Chondrocyte (in vitro differentiated cells): ENCODE measurements around the gene LCN6. TPM values are rescaled to one million over a fixed set of nuclear protein-coding genes. Genes with fewer than 3 reads are reported as not detected.
"Not testable (repeated sequence)": the region's sequence is repeated elsewhere in the genome, so short reads cannot be mapped to it uniquely, and the experiment has no call there.

Source experiments
- DNase-seq: peaks from one replicate; pipeline ENCODE4 v3.0.0; 2021; ENCODE audit warnings: mixed read lengths, low spot score
- H3K27ac Mint-ChIP-seq: one replicate; pipeline ENCODE4 v1.8.0; 2021; ENCODE audit warnings: mild to moderate bottlenecking, moderate library complexity, mixed read lengths; ENCODE audit not compliant: unreplicated experiment
- H3K27me3 Mint-ChIP-seq: 2 replicates; pipeline ENCODE4 v1.8.0; 2021; ENCODE audit warnings: low read depth, mixed read lengths
- H3K36me3 Mint-ChIP-seq: 2 replicates; pipeline ENCODE4 v1.8.0; 2021; ENCODE audit warnings: low read depth, mixed read lengths
- H3K4me1 Mint-ChIP-seq: 2 replicates; pipeline ENCODE4 v1.8.0; 2021; ENCODE audit warnings: low read depth, mild to moderate bottlenecking, mixed read lengths
- H3K4me3 Mint-ChIP-seq: one replicate; pipeline ENCODE4 v1.8.0; 2021; ENCODE audit warnings: mild to moderate bottlenecking, moderate library complexity, mixed read lengths; ENCODE audit not compliant: unreplicated experiment
- H3K9me3 Mint-ChIP-seq: 2 replicates; pipeline ENCODE4 v1.8.0; 2021; ENCODE audit warnings: low read depth, mixed read lengths
- CTCF ChIP-seq: fragments of 200-600 bp; sonication (generic); IDR thresholded peaks from 2 replicates; pipeline ENCODE4 v1.5.0; 2021; ENCODE audit warnings: antibody characterized with exemption, mild to moderate bottlenecking, moderate library complexity
- long read RNA-seq: library from polyadenylated mRNA; stranded (forward); transcript quantifications from one replicate; pipeline ENCODE4 v2.0.0, GENCODE V29; 2021
- total RNA-seq: library from RNA; stranded (reverse); gene quantifications from 3 replicates; pipeline ENCODE4 v1.2.1, GENCODE V29; 2021

Gene LCN6
- not detected in 3 replicates for total RNA-seq
- long read RNA-seq = 0 reads

GRCh38 chr9:136748201-136748600 lies at the start of gene LCN6:
Gene LCN6 (minus strand): TSS chr9:136748525. CDS start chr9:136748483, 42 bp downstream.
- no peak for TF ChIP-seq CTCF
- Mint-ChIP-seq H3K36me3 (no peaks in the 10 kb centered on the region), H3K27ac (no peak within 1 kb of the TSS), H3K4me3 (no peak within 1 kb of the TSS), H3K4me1 (no peaks in the 10 kb centered on the region), H3K9me3 (peaks cover 15% of the 10 kb centered on the region), H3K27me3 (peaks cover 13% of the 10 kb centered on the region)
- DNase-seq = no peak

GRCh38 chr9:136796775-136797347 lies 48.5 kb upstream of the LCN6 start:
- H3K36me3 Mint-ChIP-seq, H3K27me3 Mint-ChIP-seq, H3K4me3 Mint-ChIP-seq, H3K9me3 Mint-ChIP-seq, DNase-seq: not testable (repeated sequence)
- Mint-ChIP-seq H3K27ac (peak overlapping the region; percentile 72), H3K4me1 (peaks cover 37% of the 10 kb centered on the region)

GRCh38 chr9:136796238-136796774 lies 48.0 kb upstream of the LCN6 start, which contains the start of gene CCDC183:
Gene CCDC183 (plus strand): TSS chr9:136796338. CDS start chr9:136796398, 60 bp downstream.
- H3K4me3 Mint-ChIP-seq = no peak within 1 kb of the TSS
- H3K27ac Mint-ChIP-seq = peak within 1 kb of the TSS; percentile 72
- peaks cover 6% of the 10 kb centered on the region for H3K27me3 Mint-ChIP-seq
- DNase-seq = no peak
- H3K9me3 Mint-ChIP-seq = no peaks in the 10 kb centered on the region
- H3K4me1 Mint-ChIP-seq = peaks cover 37% of the 10 kb centered on the region
- peaks cover 4% of the 10 kb centered on the region for H3K36me3 Mint-ChIP-seq
- TF ChIP-seq CTCF = no peak

GRCh38 chr9:136795000-136795348 lies 46.6 kb upstream of the LCN6 start:
- peaks cover 30% of the 10 kb centered on the region for H3K4me1 Mint-ChIP-seq
- peaks cover 4% of the 10 kb centered on the region for H3K36me3 Mint-ChIP-seq
- H3K9me3 Mint-ChIP-seq = no peaks in the 10 kb centered on the region
- no peak for TF ChIP-seq CTCF
- no peak overlapping the region for H3K27ac Mint-ChIP-seq
- H3K4me3 Mint-ChIP-seq = no peak overlapping the region
- no peaks in the 10 kb centered on the region for H3K27me3 Mint-ChIP-seq
- DNase-seq = no peak

GRCh38 chr9:136794281-136794999 lies 46.1 kb upstream of the LCN6 start:
- Mint-ChIP-seq H3K27me3 (no peaks in the 10 kb centered on the region), H3K36me3 (peaks cover 4% of the 10 kb centered on the region), H3K27ac (no peak overlapping the region), H3K4me1 (peaks cover 30% of the 10 kb centered on the region), H3K4me3 (no peak overlapping the region), H3K9me3 (no peaks in the 10 kb centered on the region)
- no peak for TF ChIP-seq CTCF
- no peak for DNase-seq
